GM03348 (cell line): ENCODE results near the gene SLC19A1.

ENCODE experiments used
- DNase-seq: peaks from one replicate; pipeline ENCODE4 v3.0.0; 2012; ENCODE audit warnings: low spot score

The SLC19A1 gene

GRCh38 chr21:45558044-45558721 lies 15.9 kb upstream of the SLC19A1 start:
- no peak for DNase-seq

DNA sequence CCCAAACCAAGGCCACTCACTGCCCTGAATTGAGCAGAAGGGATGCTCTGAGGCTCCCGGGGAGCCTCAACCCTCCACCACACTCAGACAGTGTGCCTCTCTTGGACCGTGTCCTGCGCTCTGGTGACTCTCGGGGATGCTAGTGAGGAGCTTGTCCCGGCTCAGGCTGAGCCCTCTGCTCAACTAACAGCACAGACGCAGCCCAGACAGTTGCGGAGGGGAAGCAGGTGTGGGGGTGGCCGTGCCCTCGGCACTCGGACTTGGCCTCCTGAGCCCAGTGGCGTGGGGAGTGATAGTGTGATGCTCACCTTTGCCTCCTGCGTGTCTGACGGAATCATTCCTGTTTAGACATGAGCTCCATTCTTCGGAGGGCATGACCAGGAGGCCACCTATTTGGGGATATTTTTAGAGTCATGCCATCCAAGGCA lies 15.4 kb upstream of the SLC19A1 start:
- no peak for DNase-seq

- DNase-seq = no peak
These were observed 14.7 kb upstream of the SLC19A1 start for GRCh38 chr21:45556645-45557615.

DNA sequence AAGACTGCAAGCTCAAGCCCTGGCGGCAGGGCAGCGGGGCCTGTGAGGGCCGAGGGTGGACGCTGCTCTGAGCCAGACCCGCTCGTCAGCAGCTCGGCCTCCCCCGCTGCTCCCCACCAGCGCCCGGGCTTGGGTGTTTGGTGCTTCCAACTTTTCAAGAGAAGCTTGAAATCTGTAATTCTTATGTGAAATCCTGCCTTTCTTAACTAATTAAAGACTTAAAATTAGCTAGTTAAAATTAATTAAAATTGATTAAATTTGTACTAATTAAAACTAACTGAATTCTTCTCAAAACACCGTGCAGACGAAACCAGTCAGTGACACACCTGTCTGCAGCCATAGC lies 14.0 kb upstream of the SLC19A1 start:
- no peak for DNase-seq

- peak; percentile 95 for DNase-seq
These were observed 13.5 kb upstream of the SLC19A1 start for GRCh38 chr21:45555557-45556301.

GRCh38 chr21:45555251-45555556 lies 13.0 kb upstream of the SLC19A1 start:
- no peak for DNase-seq

DNA sequence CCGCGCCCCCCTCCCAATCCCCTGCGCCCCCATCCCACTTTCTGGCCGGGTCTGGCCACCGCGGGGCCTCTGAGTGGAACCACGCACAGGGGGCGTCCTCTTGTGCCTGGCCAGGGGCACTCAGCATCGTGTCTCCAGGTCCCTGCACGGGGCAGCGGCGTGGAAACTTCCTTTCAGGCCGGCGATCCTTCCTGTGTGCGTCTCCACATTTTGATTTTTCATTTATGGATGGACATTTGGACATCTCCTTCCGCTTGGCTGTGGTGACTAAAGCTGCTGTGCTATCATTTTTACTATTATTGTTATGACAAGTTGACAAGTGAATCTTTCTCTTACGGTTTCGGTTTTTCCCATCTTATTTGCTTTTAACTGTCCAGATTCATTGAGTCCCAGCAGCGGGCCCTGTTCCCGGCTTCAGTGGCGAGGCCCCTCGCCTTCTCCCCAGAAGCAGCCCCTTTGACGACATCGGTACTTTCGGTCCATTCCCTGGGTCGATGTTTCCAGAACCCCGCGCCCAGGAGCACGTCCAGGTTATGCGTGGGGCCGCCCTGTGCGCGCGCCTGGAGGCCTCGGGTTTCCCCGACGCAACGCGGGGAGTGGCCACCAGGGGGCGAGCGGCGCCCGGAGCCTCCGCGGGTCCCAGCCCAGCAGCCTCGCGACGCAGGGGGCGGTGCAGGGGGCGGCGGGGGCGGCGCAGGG lies 12.4 kb upstream of the SLC19A1 start:
- DNase-seq = peak; percentile 94

DNA sequence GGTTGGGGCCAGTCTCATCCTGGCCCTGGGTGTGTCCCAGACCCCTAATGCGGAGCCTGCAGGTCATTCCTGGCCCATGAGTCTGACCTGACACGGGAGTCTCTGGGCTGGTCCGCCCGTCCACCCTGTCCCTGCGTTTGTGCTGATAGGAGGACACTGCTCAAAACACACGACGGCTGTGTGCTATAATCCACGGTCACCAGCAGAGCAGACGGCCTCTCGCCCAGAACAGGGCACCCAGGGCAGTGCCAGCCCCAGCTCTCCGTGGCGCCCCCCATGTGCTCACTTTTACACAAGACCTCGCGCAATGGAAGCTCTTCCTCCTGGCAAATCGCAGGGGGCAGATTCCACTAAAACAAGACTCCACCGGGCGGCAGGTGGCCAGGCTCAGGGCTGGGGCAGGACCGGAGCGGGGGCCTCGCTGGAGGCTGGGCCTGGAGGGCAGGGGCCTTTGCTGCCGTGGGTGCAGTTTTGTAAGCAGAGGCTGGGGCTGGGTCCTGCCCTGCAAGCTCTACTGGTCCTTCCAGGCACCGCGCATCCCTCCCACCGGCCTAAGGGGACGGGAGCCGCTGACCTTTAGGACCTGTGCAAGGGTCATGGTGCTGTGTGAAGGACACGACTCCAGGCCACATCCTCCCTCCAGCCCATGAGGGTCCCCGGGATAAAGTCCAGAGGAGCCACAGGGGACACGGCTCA lies 10.6 kb upstream of the SLC19A1 start:
- no peak for DNase-seq

DNA sequence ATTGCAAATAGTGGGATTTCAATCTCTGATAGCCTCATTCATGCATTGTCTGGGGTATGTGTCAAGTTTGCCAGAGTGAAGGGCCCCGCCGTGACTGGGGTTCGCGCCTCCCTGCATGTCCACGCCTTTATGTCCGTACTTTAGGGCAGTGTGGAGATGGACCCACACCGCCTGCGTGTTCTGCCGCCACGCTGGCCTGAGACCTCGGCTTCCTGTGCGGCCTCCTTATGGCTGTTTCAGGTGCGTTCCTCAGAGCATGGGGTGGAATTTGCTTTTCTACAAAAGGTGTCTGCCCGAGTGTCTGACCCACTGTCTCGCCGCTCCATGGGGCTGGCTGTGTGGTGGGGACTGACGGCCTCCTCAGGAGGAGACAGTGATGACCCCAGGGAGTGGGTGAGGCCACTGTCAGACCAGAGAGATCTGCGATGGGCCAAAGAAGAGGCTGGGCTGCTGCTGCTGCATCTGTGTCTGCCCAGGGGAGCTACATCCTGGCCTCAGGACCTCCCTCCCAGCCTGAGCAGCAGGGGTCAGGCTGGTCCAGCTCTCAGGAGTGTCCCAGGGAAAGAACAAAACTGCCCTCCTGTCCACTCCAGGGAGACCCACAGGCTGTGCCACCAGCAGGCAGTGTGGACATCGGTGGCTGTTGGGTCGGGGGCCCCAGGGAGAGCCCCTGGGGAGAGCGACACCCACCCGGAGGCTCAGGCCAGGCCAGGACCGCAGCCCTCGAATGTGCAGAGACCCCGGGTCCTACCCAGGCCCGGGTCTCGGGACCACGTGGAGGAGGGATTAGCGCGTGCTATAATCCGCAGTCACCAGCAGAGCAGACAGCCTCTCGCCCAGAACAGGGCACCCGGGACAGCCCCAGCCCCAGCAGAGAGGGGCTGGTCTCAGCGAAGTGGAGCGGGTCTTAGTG lies 9.8 kb upstream of the SLC19A1 start:
- DNase-seq = no peak

GRCh38 chr21:45551316-45551715 lies 9.1 kb upstream of the SLC19A1 start:
- peak; percentile 48 for DNase-seq

DNA sequence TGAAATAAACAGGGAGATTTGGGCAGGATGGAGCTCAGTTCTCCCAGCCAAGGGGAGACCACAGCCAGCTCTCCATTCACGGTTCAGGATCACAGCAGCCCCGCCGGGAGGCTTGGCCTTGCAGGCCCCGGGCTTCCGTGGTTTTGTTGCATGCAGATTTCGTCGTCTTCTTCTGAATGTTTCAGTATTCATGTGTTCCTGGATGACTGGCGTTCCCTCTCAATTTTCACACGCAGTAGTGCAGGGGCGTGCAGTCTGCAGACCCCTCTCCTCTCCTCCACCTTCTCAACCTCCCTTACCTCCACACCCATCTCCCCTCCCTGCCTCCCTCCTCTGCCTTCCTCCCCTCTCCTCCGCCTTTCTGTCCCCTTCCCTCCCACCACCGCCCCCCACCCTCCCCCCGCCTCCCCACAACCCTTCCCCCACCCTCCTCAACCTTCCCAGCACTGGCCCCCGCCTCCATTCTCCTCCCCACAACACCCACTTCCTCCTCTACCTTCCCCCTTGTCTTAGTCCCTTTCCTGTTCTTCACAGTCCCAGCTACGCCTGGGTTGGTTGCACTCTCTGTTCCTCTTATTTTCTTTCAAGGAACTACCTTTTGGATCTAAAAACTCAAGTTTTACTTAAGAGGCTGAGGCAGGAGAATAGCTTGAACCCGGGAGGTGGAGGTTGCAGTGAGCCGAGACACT lies 8.4 kb upstream of the SLC19A1 start:
- DNase-seq = no peak

DNA sequence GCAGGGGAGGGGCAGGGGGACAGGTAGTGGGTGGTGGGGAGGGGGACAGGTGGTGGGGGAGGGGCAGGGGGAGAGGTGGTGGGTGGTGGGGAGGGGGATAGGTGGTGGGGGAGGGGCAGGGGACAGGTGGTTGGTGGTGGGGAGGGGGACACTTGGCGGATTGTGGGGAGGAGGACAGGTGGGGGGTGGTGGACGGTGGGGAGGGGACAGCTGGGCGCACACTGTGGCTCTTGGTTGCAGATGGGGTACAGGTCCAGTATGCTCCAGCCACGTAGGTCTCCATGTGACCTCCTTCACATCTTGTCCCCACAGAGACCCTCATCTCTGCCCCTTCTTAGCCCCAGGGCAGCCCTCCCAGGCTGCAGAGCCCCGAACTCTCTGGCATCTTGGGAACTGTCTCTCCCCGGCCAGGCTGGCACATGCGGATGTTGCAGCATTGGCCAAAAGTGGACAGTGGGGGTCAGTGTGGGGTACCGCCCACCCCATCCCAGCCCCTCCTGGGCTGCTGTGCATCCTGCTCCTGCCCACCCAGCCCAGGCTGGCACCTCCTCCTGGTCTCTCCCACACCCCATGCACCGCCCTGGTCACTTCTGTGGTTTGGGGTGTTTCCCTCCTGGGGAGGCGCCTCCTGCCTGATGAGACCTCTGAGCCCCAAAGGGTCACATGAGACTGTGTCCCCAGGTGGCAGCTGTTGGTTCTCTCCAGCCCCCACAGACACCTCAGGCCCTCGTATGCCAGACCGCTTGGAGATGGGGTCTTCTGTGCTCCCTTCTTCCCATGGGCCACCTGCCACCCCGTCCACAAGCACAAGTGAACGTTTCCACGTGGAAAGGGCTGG lies 7.6 kb upstream of the SLC19A1 start:
- no peak for DNase-seq

DNA sequence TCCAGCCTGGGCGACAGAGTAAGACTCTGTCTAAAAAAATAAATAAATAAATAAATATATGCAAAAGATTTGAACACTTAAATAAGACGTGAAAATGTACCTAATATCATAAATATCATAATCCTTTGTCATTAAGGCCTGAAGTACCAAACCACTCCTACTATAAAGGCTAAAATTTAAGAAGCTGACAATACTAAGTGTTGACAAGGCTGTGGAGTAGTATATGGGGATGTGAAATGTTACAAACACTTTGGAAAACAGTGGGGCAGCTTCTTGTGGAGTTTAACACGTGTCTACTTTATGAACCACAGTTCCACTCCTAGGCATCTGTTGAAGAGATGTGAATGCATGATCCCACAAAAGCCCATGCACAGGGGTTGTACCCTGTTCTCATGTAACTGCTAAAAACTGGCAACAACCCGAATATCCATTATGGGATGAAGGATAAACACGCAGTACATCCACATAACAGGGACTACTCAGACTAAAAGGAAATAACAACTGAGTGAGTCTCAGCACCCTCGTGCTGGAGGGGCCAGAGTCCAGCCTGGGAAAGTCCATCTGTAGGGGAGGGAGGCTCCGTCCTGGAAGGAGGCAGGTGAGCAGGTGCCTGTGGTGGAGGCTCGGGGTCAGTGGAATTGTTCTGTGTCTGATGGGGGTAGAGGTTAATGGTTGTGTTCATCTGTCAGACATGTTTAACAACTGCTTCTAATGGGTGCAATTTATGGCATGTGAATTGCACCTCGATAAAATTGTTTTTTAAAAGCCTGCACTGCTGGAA lies 6.7 kb upstream of the SLC19A1 start:
- no peak for DNase-seq

DNA sequence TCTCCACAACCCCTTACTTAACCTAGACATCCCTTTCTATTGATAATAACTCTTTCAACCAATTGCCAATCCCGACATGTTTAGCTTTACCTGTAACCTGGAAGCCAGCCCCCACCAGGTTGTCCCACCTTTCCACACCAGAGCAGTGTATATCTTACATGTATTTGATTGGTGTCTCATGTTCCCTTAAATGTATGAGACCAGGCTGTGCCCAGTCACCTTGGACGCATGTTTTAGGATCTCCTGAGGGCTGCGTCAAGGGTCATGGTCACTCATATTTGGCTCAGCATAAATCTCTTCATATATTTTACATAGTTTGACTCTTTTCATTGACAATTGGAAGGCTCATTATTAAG lies 5.3 kb upstream of the SLC19A1 start:
- no peak for DNase-seq

DNA sequence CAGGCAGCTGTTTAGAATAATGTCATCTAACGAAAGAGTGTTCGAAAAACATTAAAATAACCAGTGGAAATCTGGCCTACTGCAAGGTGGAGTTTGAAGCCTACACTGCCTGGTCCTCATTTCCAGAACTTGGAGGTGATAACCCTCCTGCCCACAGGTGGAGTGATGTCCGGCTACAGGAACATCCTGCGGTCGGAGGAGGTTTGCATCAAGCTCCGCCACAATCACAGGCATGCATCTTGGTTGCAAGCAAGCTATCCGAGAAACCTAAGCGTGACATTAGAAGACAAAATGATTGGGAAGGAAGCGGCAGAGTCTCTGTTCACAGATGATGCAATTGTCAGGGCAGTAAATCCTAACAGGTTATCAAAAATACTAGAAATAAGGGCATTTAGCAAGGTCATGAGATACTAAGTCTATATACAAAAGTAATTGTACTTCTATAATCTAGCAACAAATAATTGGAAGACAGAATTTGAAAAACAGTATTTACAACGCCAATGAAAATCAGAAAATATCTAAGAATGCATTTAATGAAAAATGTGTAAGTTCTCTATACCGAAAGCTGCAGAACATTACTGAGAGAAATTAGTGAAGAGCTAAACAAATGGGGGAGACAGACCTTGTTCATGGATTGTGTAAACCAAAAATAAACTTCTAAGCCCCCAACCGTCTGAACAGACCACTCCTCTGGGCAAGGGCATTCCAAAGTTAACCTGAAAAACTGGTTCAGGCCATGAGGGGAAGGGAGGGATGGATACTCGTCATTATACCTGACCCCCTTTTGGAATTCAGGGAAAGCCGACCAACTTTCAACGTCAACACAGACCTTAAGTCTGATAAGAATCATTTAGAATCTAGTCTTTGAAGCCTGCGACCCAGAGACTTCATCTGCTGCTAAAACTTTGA lies 4.7 kb upstream of the SLC19A1 start:
- no peak for DNase-seq

GRCh38 chr21:45545691-45546531 lies 3.7 kb upstream of the SLC19A1 start:
- DNase-seq = no peak
